Stimulated activated CD4-positive, alpha-beta T cell treated with anti-CD3 and anti-CD28 coated beads, Interleukin-12 subunit alpha, Interleukin-12 subunit beta, amount 100 ng/mL, for 48 hours (primary cell): Measurements from ENCODE around the gene CD200R1L.

Experiments used
- DNase-seq, 3 donors: peaks; one replicate each; pipeline ENCODE4 v3.0.0-alpha.2; 2020; ENCODE audit warnings: low read depth in 2 of 3, low spot score in 1 of 3

The CD200R1L gene

GRCh38 chr3:112769286-112769978, 77.2 kb downstream of the CD200R1L start:
- no peak for DNase-seq

GRCh38 chr3:112767777-112768176, 78.9 kb downstream of the CD200R1L start:
- DNase-seq, result no peak

DNA sequence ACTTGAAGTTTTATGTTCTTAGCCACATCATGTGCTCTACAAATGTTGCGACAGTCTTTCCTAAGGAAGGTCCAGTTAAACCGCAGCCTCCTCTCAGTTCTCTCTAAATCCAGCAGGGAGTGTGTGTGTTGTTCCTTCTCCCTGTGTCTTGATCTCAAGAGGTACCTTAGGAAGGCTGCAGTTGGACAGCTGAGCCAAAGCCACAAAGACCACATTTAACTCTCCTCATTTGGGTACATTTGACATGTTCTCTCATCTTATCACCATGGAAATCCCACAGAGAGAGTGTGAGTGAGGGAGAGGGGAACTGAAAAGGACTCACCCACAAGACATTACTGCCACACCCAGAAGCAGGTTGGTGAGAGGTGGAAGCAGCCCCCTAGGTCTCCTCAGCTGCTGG, 79.5 kb downstream of the CD200R1L start:
- no peak for DNase-seq
